EL (cell line): Measurements from ENCODE around the gene STRA6.

Experiments
- DNase-seq: peaks from one replicate; pipeline ENCODE4 v3.0.0-alpha.2; 2016

Gene STRA6

DNA sequence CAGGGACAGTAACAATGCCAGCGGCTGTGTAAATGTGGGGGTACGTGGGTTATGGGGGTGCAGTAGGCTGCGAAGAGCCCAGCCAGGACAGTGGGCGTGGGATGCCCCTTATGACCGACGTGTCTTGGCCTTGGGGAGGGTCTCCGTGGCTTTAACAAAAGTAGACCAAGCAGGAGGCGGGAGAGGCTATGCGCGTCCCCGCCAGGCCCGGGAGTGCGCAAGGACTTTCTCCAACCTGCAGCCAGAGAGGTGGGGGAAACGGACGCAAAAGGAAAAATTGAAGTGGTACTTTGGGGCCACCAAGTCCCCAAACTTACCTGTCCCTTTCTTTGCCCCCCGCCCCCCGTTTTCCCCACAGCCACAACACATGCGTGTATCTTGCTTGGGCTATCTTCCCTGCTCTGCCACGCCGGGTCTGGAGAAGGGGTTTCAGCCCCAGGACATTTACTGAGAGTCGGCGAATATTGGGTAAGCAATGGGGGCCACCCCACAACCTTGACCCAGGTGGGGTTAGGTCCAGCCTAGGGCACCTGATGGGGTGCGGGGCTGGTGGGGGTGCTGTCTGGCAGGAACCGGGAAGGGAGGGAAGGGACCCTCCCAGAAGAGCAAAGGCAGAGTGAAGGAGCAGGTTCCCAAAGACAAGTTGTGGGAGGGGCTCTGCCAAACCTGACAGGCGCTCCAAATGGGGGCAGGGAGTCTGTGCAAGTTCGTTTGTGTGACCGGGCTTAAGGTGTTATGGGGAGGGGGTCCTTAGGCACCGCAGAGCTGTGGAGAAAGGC lies 71.5 kb downstream of the STRA6 start:
- no peak for DNase-seq

GRCh38 chr15:74130155-74130848 lies 72.3 kb downstream of the STRA6 start, which contains the start of gene ISLR2:
Gene ISLR2, plus strand, starts transcription at chr15:74130586. Its CDS starts 2,169 bp downstream, at chr15:74132755.
- DNase-seq, result no peak

DNA sequence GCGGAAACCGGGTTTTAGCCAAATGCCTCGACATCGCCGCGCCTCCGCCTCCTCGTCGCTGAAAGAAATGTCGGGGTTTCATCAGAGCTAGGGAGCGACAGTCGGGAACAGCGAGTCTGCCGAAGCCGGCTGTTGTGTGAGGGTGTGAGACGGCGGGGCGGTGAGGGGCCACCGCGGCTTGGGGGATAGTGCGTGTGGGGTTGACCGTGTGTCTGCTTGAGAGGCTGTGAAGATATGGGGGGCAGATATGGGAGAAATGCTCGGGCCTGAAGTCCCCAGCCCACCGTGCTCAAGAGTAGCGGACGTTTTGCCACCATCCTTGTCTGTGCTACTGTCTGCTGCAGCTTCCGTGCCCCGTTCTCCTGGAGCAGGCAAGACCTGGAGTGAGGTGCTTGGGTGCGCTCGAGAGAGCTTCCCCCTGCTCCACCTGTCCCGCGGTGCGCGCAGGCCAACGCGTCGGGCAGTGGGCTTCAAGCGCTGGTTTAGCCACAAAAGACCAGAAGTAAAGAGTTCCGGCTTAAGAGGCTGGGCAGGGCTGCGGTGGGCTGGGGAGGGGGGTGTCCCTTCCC lies 72.9 kb downstream of the STRA6 start:
- DNase-seq, result no peak
